Pancreas (tissue), 10 donors: ENCODE measurements around the gene NSUN2. TPM values are rescaled to one million over a fixed set of nuclear protein-coding genes. Genes with fewer than 3 reads are reported as not detected.

Source experiments
- ATAC-seq, 4 donors: fragments of 200-7000 bp; cut with Tn5 transposase; one replicate each; pipeline versions ENCODE4 v1.8.0 to v1.9.1; 2020; ENCODE audit warnings: mild to moderate bottlenecking in 4 of 4, moderate library complexity in 4 of 4
- DNase-seq, 6 donors: peaks; one replicate each; pipeline ENCODE4 v3.0.0-alpha.2; 2020
- FAIRE-seq: peaks from 2 replicates; lab custom pipeline; 2012; peaks lifted over from hg19 to GRCh38; lab: Jason Lieb, UNC
- H3K27ac ChIP-seq, 4 donors: fragments of 200-600 bp; sonication (generic); 1 replicate in 3 of 4; 2 replicates in 1 of 4; pipeline versions ENCODE4 v1.5.0 to v1.8.0; 2020
- H3K27me3 ChIP-seq, 4 donors: fragments of 200-600 bp; one replicate each; pipeline ENCODE4 v1.8.0; 2021
- H3K36me3 ChIP-seq, 3 donors: fragments of 200-600 bp; sonication (generic) in 1 of 3; one replicate each; pipeline versions ENCODE4 v1.5.0 to v1.8.0; 2020 to 2021
- H3K4me1 ChIP-seq, 3 donors: fragments of 200-600 bp; one replicate each; pipeline ENCODE4 v1.8.0; 2021
- H3K4me3 ChIP-seq, 4 donors: fragments of 200-600 bp; sonication (generic) in 2 of 4; one replicate each; pipeline versions ENCODE4 v1.5.0 to v1.8.0; 2020 to 2021
- H3K9me3 ChIP-seq, 4 donors: fragments of 200-600 bp; one replicate each; pipeline ENCODE4 v1.8.0; 2021
- WGBS, 2 donors: extraction: QIAGEN DNeasy Blood & Tissue Kit; methylation state at CpG; one replicate each; pipeline ENCODE4 v1.1.7; 2013; 5-methylcytosine and 5-hydroxymethylcytosine counted together
- intact Hi-C, 3 donors: fragments of 100-400 bp; cut with DNase I; formaldehyde crosslinking; loops; one replicate each; pipeline versions ENCODE4 v1.11.1 to v1.14.2; 2022
- polyA plus RNA-seq, 2 donors: library from polyadenylated mRNA; stranded (reverse); fragments of 200-250 nt; gene quantifications; one replicate each; pipeline ENCODE4 v1.2.3, GENCODE V29; 2013
- total RNA-seq, 6 donors: library from RNA; stranded (reverse); fragmentation: NEBNext Ultra II Directional in 4 of 6; extraction: Animal tissue kit (Norgen Biotek cat#: 25700) in 4 of 6; gene quantifications; one replicate each; pipeline versions ENCODE4 v1.2.1 to v1.2.4, GENCODE V29; 2021 to 2023
- TF ChIP-seq, protein P1 (sequence below), 4 donors: fragments of 200-600 bp; sonication (generic) in 3 of 4; IDR thresholded peaks; one replicate each; pipeline versions ENCODE4 v1.5.0 to v1.8.0; 2021; ENCODE audit warnings: antibody characterized with exemption in 4 of 4
- donor health status: healthy with polysubstance abuse.
- donor health status: DM: no; HTN: no; CAD: no; lungs with moderate emphysema.
- donor health status: DM: no; HTN: no; CAD: no.
- donor health status: control.
- donor health status: control.
- donor health status: Bipolar disorder and iron deficiency.
- donor health status: DM: yes; HTN: yes; CAD: no.
- donor health status: DM: no; HTN: no; CAD: no.
- donor health status: DM: no; HTN: no; CAD: no.
- donor health status: DM: yes; HTN: yes; CAD: no.

Gene NSUN2
- total and polyA plus RNA-seq, 8 donors: 15.6 to 56.4 (median 20.0) TPM

- no peaks in the 10 kb centered on the region for H3K9me3 ChIP-seq
- H3K27me3 ChIP-seq: no peaks in the 10 kb centered on the region
- DNase-seq (no peak), ATAC-seq (no peak), FAIRE-seq (no peak)
- no peak overlapping the region for H3K27ac ChIP-seq
- intact Hi-C loops: no loop called here
- TF ChIP-seq, protein P1, sequence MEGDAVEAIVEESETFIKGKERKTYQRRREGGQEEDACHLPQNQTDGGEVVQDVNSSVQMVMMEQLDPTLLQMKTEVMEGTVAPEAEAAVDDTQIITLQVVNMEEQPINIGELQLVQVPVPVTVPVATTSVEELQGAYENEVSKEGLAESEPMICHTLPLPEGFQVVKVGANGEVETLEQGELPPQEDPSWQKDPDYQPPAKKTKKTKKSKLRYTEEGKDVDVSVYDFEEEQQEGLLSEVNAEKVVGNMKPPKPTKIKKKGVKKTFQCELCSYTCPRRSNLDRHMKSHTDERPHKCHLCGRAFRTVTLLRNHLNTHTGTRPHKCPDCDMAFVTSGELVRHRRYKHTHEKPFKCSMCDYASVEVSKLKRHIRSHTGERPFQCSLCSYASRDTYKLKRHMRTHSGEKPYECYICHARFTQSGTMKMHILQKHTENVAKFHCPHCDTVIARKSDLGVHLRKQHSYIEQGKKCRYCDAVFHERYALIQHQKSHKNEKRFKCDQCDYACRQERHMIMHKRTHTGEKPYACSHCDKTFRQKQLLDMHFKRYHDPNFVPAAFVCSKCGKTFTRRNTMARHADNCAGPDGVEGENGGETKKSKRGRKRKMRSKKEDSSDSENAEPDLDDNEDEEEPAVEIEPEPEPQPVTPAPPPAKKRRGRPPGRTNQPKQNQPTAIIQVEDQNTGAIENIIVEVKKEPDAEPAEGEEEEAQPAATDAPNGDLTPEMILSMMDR (IDR thresholded peaks at IDR 0.05): no peak
- H3K4me3 ChIP-seq: no peak overlapping the region
- WGBS, 2 donors: 72 to 75% methylated on average over 6 of the region's 6 CpGs
- H3K36me3 ChIP-seq: no peaks in the 10 kb centered on the region
- no peaks in the 10 kb centered on the region for H3K4me1 ChIP-seq
Observed at GRCh38 chr5:6557807-6558575, 74.9 kb downstream of the NSUN2 start.

- DNase-seq (no peak), ATAC-seq (no peak), FAIRE-seq (no peak)
- intact Hi-C loops: no loop called here
- Histone ChIP-seq H3K9me3 (no peaks in the 10 kb centered on the region), H3K4me1 (no peaks in the 10 kb centered on the region), H3K4me3 (no peak overlapping the region), H3K27me3 (no peaks in the 10 kb centered on the region), H3K27ac (no peak overlapping the region), H3K36me3 (no peaks in the 10 kb centered on the region)
- 48 to 72% methylated on average over 1 of the region's 1 CpG for WGBS, 2 donors
- TF ChIP-seq, protein P1 (IDR thresholded peaks at IDR 0.05): no peak
Observed at GRCh38 chr5:6556802-6557102, 76.1 kb downstream of the NSUN2 start.

- FAIRE-seq (no peak), DNase-seq (no peak), ATAC-seq (no peak)
- no peaks in the 10 kb centered on the region for H3K27me3 ChIP-seq
- intact Hi-C loops: no loop called here
- TF ChIP-seq, protein P1 (IDR thresholded peaks at IDR 0.05): no peak
- no peak overlapping the region for H3K4me3 ChIP-seq
- no peak overlapping the region for H3K27ac ChIP-seq
- H3K4me1 ChIP-seq: no peaks in the 10 kb centered on the region
- no peaks in the 10 kb centered on the region for H3K9me3 ChIP-seq
- H3K36me3 ChIP-seq: no peaks in the 10 kb centered on the region
- WGBS, 2 donors: 65 to 80% methylated on average over 8 of the region's 8 CpGs
Observed at GRCh38 chr5:6556089-6556801, 76.6 kb downstream of the NSUN2 start.

GRCh38 chr5:6554812-6555211, 78.0 kb downstream of the NSUN2 start:
- Histone ChIP-seq H3K36me3 (no peaks in the 10 kb centered on the region), H3K9me3 (no peaks in the 10 kb centered on the region), H3K4me1 (no peaks in the 10 kb centered on the region), H3K27me3 (no peaks in the 10 kb centered on the region), H3K27ac (no peak overlapping the region), H3K4me3 (no peak overlapping the region)
- TF ChIP-seq, protein P1 (IDR thresholded peaks at IDR 0.05): no peak
- DNase-seq (no peak), ATAC-seq (no peak), FAIRE-seq (no peak)
- intact Hi-C loops: no loop called here
- WGBS, 2 donors: 71 to 78% methylated on average over 3 to 4 of the region's 4 CpGs

DNA sequence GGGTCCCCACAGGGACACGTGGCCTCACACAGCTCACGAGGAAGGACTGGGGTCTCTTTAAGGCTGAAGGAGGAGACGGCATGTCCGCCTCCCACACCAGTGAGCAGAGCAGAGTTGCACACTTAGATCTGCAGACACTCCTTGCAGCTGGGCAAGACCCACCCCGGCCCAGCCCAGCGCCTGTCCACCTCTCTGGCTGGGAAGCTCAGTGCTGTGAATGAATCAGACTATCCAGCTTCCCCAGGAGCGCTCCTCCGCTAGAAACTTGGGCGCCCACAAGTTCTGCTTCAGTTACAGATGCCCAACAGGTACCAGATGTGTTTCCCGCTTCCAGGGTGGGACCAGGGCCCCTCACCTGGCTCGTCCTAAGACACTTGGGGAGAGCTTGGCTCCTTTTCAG, 78.9 kb downstream of the NSUN2 start:
- H3K4me3 ChIP-seq: no peak overlapping the region
- WGBS, 2 donors: 63 to 65% methylated on average over 11 of the region's 11 CpGs
- H3K4me1 ChIP-seq: no peaks in the 10 kb centered on the region
- DNase-seq (no peak), FAIRE-seq (no peak), ATAC-seq (no peak)
- H3K36me3 ChIP-seq: no peaks in the 10 kb centered on the region
- TF ChIP-seq, protein P1 (IDR thresholded peaks at IDR 0.05): no peak
- no peaks in the 10 kb centered on the region for H3K9me3 ChIP-seq
- intact Hi-C loops: no loop called here
- no peak overlapping the region for H3K27ac ChIP-seq
- H3K27me3 ChIP-seq: no peaks in the 10 kb centered on the region
